Ectodermal cell (in vitro differentiated cells): ENCODE measurements around the gene CHST11.

Source experiments
- H3K27ac ChIP-seq: 2 replicates; pipeline ENCODE4 v1.7.0; 2013; ENCODE audit warnings: mild to moderate bottlenecking, low read depth, low read length; ENCODE audit not compliant: insufficient read depth, poor library complexity, severe bottlenecking
- H3K27me3 ChIP-seq: 2 replicates; pipeline ENCODE4 v1.7.0; 2013; ENCODE audit warnings: mild to moderate bottlenecking, low read length; ENCODE audit not compliant: insufficient read depth, control insufficient read depth, poor library complexity, severe bottlenecking
- H3K36me3 ChIP-seq: one replicate; pipeline ENCODE4 v1.7.0; 2013; ENCODE audit warnings: low read length; ENCODE audit not compliant: control insufficient read depth, insufficient read depth
- H3K4me1 ChIP-seq: one replicate; pipeline ENCODE4 v1.7.0; 2013; ENCODE audit warnings: low read length; ENCODE audit not compliant: control insufficient read depth, insufficient read depth
- H3K4me3 ChIP-seq: 2 replicates; pipeline ENCODE4 v1.7.0; 2013; ENCODE audit warnings: low read depth, low read length, control low read depth; ENCODE audit not compliant: insufficient read depth
- H3K9me3 ChIP-seq: 2 replicates; pipeline ENCODE4 v1.7.0; 2013; ENCODE audit warnings: mild to moderate bottlenecking, low read length, moderate library complexity; ENCODE audit not compliant: control insufficient read depth
- WGBS, 2 experiments: methylation state at CpG; one replicate each; pipeline ENCODE4 v1.1.7; 2013; ENCODE audit warnings: missing lambda C conversion rate in 2 of 2; 5-methylcytosine and 5-hydroxymethylcytosine counted together

CHST11 gene

DNA sequence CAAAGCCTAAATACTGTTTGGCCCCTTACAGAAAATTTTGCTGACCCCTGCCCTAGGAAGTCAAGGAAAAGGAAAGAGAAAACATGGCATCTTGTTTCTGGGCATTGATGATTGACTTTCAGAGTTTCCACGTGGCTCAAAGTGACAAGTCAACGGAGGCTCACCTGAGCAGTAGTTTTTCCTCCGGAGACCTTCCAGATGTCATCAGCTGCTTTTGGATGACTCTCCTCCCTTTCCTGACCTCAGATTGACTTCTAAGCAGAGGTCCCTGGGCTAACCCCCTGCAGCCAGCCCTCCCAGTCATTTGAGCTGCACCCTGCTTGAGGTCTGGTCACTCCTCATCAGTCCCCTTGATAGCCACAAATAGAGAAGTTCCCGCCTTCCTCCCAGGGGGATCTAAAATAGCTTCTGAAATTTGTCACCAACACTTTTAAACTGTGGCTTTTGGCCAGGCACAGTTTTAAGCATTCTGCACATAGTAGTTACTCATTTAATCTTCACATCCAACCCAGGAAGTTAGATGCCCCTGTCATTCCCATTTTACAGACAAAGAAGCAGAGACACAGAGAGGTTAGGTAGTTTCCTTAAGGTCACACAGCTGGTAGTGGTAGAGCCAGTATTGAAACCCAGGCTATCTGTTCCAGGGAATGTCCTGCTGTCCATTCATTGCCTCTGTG lies 143.4 kb downstream of the CHST11 start:
- H3K36me3 ChIP-seq, result no peaks in the 10 kb centered on the region
- peaks cover 5% of the 10 kb centered on the region for H3K4me1 ChIP-seq
- WGBS, 2 experiments, result 90 to 95% methylated on average over 4 of the region's 4 CpGs

DNA sequence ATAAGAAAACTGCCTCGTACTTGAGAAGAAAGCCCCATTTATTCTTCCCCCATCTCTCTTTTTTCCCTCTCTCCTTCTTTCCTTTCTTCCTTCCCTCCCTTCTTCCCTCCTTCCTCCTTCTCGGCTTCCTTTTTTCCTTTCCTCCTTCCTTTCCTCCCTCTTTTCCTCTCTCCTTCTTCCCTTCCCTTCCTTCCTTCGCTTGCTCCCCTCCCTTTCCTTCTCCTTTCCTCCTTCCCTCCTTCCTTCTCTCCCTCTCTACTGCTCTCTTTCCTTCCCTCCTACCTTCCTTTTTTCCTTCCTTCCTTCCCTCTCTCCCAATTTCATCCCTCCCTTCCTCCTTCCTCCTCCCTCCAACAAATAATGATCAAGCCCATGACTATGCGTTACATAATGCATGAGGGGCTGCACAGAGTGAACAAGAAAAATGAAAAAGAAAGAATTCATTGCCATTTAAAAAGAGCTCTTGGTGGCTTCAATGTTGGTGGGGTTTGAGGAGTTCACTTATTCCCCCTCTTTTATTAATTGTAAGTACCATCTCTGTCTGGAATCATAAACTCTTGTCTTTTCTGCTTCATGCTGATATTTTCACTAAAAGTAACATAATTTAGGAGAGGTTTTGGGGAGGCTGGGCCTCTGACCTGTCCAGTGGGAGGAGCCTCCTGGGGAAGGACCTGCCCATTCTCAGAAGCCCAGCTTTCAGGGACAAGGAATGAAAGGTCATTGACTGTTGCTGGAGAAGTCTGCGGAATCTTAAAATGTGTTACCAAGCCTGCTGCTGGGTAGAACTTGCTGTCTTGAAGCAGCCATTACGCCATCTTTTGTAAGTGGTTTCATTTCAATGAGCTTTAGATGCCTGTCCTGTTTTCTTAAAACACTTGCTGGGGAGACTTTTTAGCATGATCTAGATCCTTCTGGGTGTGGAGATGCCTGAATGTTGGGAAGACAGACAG lies 144.3 kb downstream of the CHST11 start:
- no peak overlapping the region for H3K27ac ChIP-seq
- no peaks in the 10 kb centered on the region for H3K36me3 ChIP-seq
- H3K9me3 ChIP-seq, result no peaks in the 10 kb centered on the region
- no peaks in the 10 kb centered on the region for H3K27me3 ChIP-seq
- H3K4me3 ChIP-seq, result no peak overlapping the region
- 94 to 95% methylated on average over 6 of the region's 6 CpGs for WGBS, 2 experiments
- H3K4me1 ChIP-seq, result peaks cover 5% of the 10 kb centered on the region

More for the DNA sequence above, 143.4 kb downstream of the CHST11 start:
- Histone ChIP-seq H3K4me3 (no peak overlapping the region), H3K9me3 (no peaks in the 10 kb centered on the region), H3K27me3 (no peaks in the 10 kb centered on the region), H3K27ac (no peak overlapping the region)

GRCh38 chr12:104602406-104602805 lies 145.7 kb downstream of the CHST11 start:
- WGBS, 2 experiments, result 98 to 99% methylated on average over 6 of the region's 6 CpGs
- no peaks in the 10 kb centered on the region for H3K27me3 ChIP-seq

GRCh38 chr12:104602896-104603295 lies 146.1 kb downstream of the CHST11 start:
- 97 to 100% methylated on average over 2 of the region's 2 CpGs for WGBS, 2 experiments
- no peak overlapping the region for H3K27ac ChIP-seq
- H3K27me3 ChIP-seq, result no peaks in the 10 kb centered on the region
- H3K4me1 ChIP-seq, result peaks cover 5% of the 10 kb centered on the region
- no peaks in the 10 kb centered on the region for H3K36me3 ChIP-seq
- no peaks in the 10 kb centered on the region for H3K9me3 ChIP-seq
- no peak overlapping the region for H3K4me3 ChIP-seq

More at GRCh38 chr12:104602406-104602805, 145.7 kb downstream of the CHST11 start:
- Histone ChIP-seq H3K36me3 (no peaks in the 10 kb centered on the region), H3K27ac (no peak overlapping the region), H3K4me1 (peaks cover 5% of the 10 kb centered on the region), H3K9me3 (no peaks in the 10 kb centered on the region), H3K4me3 (no peak overlapping the region)

- H3K27me3 ChIP-seq, result no peaks in the 10 kb centered on the region
- peaks cover 5% of the 10 kb centered on the region for H3K4me1 ChIP-seq
- no peak overlapping the region for H3K4me3 ChIP-seq
- no peak overlapping the region for H3K27ac ChIP-seq
- WGBS, 2 experiments, result 91 to 92% methylated on average over 1 of the region's 1 CpG
- no peaks in the 10 kb centered on the region for H3K36me3 ChIP-seq
- no peaks in the 10 kb centered on the region for H3K9me3 ChIP-seq
These were observed 146.8 kb downstream of the CHST11 start for GRCh38 chr12:104603545-104603973.

DNA sequence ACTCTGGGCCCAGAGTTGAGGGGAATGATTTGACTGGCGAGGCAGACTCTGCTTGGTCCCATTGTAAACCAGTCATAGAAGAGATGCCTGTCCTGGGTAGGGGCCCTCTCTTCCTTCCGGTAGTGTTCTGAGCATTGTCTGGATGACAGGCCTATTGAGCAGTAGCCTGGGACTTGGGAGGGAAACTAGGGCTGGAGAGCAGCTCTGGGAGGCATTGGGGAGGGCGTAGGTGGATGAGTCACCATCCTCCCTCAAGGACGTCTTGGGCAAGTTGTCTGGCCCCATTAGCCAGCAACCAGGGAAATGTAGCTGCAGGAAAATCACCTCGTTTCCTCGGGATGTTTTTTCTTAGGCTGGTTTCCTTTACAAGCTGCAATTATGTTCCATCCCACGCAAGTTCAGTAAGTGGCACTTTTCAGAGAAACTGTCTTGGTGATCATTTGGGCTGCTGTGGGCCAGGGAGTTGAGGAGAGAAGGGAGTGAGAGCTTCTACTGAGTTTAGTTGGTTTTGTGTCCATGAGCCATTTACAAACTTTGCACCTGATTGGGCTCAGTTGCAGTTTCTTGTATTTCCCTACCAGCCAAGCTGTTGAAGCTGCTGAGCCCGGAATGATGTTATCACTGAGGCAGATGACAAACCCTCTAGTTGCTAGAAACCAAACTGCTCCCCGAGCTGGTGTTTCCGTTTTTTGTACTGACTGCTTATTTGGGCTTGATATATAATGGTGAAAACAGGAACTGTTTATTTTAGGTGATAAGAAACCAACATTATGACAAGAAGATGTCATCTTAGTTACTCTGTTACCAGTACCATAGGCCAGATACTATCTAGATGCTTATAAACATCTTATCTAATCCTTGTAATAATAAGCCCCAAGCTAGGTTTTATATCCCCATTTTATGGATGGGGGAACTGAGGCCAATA lies 147.6 kb downstream of the CHST11 start:
- no peak overlapping the region for H3K4me3 ChIP-seq
- H3K27ac ChIP-seq, result no peak overlapping the region
- no peaks in the 10 kb centered on the region for H3K9me3 ChIP-seq
- H3K4me1 ChIP-seq, result peaks cover 5% of the 10 kb centered on the region
- WGBS, 2 experiments, result 68 to 74% methylated on average over 10 of the region's 10 CpGs
- H3K27me3 ChIP-seq, result no peaks in the 10 kb centered on the region
- no peaks in the 10 kb centered on the region for H3K36me3 ChIP-seq

DNA sequence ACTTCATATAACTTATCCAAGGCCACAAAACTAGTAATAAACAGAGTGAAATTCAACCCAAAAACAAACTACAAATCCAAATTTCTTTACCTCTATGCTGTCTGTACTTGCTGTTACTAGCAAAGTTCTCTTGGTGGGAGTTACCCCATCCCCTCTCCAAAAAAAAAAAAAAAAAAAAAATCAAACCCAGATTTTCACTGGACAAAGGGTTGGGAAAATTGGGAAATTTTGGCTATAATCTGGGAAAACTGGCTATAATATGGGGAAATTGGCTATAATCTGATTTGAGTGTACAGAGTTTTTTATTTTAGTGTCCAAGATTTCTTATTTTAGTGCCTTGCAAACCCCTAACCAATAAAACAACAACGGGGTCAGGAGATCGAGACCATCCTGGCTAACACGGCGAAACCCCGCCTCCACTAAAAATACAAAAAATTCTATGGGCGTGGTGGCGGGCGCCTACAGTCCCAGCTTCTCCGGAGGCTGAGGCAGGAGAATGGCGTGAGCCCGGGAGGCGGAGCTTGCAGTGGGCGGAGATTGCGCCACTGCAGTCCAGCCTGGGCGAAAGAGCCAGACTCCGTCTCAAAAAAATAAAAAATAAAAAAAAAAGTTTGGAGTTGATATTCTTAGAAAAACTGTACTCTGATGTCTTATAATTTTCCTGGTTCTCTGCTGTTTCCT lies 148.4 kb downstream of the CHST11 start:
- H3K4me1 ChIP-seq, result peaks cover 5% of the 10 kb centered on the region

GRCh38 chr12:104605685-104606084 lies 148.9 kb downstream of the CHST11 start:
- Histone ChIP-seq H3K9me3 (no peaks in the 10 kb centered on the region), H3K27ac (no peak overlapping the region), H3K27me3 (no peaks in the 10 kb centered on the region), H3K4me1 (peaks cover 5% of the 10 kb centered on the region), H3K4me3 (no peak overlapping the region), H3K36me3 (no peaks in the 10 kb centered on the region)
- WGBS, 2 experiments, result 89% methylated on average over 10 of the region's 10 CpGs

More for the DNA sequence above, 148.4 kb downstream of the CHST11 start:
- H3K27me3 ChIP-seq, result no peaks in the 10 kb centered on the region
- no peak overlapping the region for H3K4me3 ChIP-seq
- H3K36me3 ChIP-seq, result no peaks in the 10 kb centered on the region
- no peaks in the 10 kb centered on the region for H3K9me3 ChIP-seq
- no peak overlapping the region for H3K27ac ChIP-seq
- 90 to 95% methylated on average over 16 of the region's 16 CpGs for WGBS, 2 experiments

GRCh38 chr12:104608998-104609397 lies 152.2 kb downstream of the CHST11 start:
- WGBS, 2 experiments, result 95 to 98% methylated on average over 4 of the region's 4 CpGs
- Histone ChIP-seq H3K27ac (no peak overlapping the region), H3K4me1 (peaks cover under 1% of the 10 kb centered on the region), H3K36me3 (no peaks in the 10 kb centered on the region), H3K4me3 (no peak overlapping the region), H3K9me3 (no peaks in the 10 kb centered on the region), H3K27me3 (no peaks in the 10 kb centered on the region)
